GM18858 (cell line): ENCODE results near the gene COL6A1.

Experiments
- ATAC-seq: cut with Tn5 transposase; IDR thresholded peaks from one replicate; pipeline ENCODE4 v1.9.1; 2021; ENCODE audit not compliant: unreplicated experiment

Gene COL6A1

DNA sequence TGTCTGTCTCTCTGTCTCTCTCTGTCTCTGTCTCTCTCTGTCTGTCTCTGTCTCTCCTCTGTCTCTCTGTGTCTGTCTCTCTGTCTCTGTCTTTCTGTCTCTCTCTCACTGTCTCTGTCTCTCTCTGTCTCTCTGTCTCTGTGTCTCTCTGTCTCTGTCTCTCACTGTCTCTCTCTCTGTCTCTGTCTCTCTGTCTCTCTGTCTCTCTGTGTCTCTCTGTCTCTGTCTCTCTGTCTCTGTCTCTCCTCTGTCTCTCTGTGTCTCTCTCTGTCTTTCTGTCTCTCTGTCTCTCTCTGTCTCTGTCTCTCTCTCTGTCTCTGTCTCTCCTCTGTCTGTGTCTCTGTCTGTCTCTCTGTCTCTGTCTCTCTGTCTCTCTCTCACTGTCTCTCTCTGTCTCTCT lies 873 bp upstream of the COL6A1 start:
- ATAC-seq, result no peak

DNA sequence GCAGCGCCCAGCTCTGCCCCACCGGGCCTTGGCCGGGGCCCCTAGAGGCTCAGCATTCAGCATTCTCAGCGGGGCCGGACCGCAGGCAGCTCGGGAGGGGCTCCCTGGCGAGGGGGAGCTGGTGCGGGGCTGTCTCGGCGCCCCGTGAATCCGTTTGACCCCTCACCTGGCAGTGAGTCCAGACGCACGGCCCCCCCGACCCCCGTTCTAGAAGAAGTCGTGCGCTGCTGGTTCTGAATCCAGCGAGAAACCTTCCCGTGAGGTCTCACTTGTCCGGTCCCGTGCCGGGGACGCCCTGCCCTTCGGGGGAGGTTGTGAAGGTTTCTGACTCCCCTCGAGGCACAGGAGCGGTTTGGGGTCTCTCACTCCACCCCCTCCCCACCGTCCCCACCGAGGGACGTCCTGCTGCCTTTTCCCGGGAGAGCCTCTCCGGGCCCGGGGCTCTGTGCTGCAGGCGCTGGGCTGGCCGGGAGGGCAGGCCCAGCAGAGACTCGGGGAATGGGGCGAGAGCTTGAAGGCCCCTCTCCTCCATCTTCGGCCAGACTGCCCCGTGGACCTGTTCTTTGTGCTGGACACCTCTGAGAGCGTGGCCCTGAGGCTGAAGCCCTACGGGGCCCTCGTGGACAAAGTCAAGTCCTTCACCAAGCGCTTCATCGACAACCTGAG lies 655 bp downstream of the COL6A1 start:
- no peak for ATAC-seq

DNA sequence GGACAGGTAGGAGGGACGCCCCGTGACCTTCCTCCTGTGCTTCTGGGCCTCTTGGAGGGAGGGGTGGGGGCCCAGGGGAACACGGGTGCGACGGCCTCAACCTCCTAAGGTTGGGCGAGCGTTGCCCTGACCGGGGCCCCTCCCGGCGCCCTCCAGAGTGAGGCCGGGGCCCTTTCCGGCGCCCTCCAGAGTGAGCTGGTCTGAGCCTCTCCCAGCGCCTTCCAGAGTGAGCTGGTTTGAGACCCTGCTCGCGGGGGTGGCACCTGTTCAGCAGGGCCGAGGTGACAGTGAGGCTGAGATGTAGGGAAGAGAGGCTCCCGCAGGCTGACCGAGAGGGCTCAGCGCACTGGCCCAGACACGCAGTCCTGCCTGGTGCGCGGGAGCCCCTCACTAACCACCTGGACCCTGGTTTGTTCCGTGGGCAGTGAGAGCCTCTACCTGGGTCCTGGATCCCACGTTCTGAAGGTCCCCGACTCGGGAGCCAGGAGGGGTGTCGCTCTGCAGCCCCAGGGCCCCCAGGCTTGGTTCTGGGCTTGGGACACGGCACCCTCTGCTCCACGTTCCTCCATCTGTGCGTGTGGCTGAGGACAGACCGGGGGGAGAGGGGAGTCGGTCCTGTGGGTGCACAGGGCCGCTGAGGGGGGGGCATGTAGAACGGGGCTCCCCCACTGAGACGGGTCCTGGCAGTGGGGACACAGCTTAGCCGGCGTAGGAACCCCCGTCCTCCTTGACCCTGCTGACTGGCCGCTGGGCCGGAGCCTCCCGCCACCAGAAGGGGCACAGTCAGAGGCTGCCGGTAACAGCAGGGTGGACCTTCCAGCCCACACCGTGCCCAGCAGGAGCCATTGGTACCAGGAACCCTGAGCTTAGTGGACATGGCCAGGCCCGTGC lies 1.4 kb downstream of the COL6A1 start:
- ATAC-seq, result no peak

DNA sequence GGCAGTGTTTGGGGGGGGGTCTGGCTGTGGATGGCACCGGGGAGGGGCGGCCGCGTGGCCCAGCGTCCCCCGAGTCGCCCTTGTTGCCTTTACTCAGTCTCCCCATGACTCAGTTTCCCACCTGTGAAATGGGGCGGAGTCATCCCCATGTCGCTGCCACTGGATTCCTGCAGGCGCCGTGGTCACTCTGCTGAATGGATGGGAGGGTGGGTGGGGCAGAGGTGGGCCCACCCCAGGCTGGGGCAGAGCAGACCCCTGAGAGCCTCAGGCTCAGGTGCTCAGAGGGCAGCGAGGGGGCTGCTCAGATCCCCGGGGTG lies 2.0 kb downstream of the COL6A1 start:
- ATAC-seq, result no peak

DNA sequence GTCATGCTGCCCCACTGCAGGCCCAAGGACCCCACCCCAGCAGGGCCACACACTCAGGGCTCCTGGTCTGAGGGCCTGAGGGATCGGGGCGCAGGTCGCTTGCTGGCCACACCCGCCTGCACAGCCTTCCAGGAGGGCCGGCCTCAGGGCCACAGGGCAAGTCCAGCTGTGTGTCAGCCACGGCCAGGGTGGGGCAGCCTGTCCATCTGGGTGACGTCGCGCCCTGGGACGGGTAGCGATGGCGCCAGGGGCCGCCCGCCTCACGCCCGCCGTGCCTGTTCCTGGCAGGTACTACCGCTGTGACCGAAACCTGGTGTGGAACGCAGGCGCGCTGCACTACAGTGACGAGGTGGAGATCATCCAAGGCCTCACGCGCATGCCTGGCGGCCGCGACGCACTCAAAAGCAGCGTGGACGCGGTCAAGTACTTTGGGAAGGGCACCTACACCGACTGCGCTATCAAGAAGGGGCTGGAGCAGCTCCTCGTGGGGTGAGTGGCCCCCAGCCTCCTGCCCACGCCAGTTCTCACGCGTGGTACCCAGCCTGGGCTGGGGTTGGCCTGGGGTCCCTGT lies 2.5 kb downstream of the COL6A1 start:
- no peak for ATAC-seq

DNA sequence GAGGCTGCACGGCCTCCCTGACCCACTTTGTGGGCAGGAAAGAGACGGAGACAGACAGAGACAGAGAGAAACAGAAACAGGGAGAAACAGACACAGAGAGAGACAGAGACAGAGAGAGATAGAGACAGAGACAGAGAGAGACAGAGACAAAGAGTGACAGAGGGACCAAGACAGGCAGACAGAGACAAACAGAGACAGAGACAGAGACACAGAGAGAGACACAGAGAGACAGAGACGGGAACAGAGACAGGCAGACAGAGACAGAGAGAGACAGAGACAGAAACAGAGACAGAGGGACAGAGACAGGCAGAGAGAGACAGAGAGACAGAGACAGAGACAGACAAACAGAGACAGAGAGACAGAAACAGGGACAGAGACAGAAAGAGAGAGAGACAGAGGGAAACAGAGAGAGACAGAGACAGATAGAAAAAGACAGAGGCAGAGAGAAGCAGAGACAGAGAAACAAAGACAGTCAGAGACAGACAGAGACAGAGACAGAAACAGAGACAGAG lies 3.1 kb downstream of the COL6A1 start:
- ATAC-seq, result no peak

DNA sequence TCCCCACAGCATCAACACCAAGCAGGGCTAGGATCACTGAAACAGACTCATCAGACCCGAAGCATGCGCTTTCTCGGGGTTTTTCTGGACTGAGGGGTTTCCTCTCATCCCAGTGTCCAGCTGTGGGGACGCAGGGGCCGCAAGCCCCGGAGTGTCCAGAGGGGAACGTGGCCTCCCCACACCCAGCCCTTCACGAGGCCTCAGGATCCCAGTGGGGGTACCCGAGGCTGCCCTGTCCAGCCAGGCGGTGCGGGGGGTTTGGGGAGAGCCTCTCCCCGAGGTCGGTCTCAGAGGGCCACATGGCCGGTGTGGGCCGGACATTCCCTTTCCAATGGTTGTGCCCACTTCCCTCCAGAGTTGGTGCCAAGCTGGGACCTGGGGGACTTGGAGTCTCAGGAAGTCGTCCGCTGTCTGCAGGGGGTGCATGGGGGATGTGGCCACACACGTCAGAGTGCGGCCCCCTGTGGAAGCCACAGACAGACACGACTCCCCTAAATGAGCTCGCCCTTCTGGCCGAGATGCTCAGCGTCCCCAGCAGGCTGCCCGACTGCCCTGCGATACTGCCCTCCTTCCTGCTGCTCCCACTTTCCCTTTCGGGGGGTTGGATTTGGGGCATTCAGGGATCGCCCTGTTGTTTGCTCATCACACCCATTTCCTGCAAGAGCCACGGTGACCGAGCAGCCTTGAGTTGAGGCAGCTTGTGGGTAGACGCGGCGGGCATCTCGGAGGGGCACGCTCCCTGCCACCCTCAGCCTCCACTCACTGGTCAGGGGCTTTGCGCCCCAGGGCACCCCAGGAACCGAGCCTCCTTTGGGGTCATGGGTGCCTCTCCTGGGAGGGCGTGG lies 4.1 kb downstream of the COL6A1 start:
- no peak for ATAC-seq

DNA sequence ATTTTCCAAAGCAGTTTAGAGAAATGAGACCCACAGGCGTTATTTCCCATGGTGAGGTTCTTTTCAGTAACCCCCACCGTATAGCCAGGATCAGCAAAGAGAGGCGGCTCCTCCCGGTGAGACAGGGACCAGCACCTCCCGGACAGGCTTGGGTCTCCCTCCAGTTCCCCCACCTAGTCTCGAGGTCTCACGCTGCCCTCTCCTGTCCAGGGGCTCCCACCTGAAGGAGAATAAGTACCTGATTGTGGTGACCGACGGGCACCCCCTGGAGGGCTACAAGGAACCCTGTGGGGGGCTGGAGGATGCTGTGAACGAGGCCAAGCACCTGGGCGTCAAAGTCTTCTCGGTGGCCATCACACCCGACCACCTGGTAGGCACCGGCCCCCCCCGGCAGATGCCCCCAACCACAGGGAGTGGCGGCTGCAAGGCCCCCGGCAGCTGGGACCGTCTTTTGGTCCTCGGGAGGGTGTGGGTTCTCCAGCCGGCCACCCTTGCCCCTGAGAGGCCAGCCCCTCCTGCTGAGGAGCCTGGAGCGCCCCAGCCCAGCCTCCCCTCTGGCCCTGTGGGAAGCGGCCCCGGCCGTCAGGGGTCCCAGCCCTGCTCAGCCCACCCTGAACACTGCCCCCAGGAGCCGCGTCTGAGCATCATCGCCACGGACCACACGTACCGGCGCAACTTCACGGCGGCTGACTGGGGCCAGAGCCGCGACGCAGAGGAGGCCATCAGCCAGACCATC lies 4.9 kb downstream of the COL6A1 start:
- no peak for ATAC-seq

DNA sequence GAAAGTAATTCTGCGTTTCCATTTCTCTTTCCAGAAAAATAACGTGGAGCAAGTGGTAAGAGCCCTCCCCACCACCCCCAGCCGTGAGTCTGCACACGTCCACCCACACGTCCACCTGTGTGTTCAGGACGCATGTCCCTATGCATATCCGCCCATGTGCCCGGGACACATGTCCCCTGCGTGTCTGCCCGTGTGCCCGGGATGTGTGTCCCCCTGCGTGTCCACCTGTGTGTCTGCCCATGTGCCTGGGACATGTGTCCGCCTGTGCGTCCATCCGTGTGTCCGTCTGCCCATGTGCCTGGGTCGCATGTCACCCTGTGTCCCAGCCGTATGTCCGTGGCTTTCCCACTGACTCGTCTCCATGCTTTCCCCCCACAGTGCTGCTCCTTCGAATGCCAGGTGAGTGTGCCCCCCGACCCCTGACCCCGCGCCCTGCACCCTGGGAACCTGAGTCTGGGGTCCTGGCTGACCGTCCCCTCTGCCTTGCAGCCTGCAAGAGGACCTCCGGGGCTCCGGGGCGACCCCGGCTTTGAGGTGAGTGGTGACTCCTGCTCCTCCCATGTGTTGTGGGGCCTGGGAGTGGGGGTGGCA lies 5.6 kb downstream of the COL6A1 start:
- ATAC-seq, result no peak

DNA sequence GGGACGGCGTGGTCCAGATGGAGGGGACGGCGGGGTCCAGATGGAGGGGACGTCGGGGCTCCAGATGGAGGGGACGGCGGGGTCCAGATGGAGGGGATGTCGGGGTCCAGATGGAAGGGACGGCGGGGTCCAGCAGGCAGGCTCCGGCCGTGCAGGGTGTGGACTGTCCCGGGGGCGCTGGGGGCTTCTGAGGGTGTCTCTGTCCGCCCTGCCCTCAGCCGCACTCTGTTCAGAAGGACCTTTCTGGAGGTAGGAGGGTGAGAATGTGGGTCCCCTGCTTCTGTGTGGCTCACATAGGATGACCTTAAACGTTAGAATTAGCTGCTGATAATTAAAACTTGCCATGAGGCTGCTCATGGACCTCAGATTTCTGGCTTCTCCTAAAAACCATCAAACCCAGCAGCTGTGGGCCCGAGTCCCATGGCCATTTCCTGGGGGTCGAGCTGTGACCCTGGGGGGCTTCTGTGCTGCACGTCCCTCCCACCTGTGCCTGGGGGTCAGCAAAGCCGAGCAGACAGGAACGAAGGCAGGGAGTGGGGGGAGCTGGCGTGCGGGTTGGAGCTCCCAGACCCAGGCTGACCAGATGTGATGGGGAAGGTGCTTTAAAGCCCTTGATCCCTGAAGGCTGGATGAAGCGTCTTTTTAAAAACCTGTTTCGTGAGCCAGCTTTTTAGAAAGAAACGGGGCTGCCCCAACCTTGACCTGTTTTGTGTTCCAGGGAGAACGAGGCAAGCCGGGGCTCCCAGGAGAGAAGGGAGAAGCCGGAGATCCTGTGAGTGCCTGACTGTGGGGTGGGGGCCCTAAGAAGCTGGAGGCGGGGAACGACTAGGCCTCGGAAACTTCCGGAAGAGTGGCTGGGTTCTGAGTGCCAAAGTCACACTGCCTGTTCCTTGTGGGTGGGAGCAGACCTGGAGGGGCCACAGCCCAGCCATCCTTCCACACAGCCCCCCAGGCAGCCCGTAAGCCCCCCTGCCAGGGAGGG lies 7.1 kb downstream of the COL6A1 start:
- ATAC-seq, result no peak

DNA sequence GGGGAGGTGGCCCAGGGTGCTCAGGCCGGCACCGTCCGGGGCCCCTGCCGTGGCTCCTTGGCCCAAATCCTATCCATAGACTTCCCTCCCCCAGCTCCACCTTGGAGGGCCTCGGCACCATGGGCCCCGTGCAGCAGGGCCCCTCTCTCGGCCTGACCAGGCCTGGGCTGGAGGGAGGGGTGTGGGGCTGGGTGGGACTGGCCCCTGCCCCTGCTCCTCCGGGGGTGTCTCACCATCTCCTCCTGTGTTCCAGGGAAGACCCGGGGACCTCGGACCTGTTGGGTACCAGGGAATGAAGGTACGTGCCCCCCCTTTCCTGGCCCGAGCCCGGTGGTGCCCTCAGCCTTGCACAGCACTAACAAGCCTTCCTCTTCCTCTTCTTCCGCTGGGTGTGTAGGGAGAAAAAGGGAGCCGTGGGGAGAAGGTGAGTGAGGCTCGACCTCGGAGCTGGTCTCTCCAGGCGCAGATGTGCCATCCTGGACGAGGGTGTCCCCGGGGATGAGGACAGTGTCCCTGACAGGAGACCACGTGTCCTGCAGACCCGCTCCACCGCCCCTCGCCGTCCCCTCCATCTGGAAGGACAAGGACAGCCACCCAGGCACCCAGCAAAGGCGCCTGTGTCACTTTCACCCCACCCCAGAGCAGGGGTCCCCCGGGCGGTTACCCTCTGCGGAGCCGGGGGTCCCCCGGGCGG lies 7.9 kb downstream of the COL6A1 start:
- no peak for ATAC-seq

DNA sequence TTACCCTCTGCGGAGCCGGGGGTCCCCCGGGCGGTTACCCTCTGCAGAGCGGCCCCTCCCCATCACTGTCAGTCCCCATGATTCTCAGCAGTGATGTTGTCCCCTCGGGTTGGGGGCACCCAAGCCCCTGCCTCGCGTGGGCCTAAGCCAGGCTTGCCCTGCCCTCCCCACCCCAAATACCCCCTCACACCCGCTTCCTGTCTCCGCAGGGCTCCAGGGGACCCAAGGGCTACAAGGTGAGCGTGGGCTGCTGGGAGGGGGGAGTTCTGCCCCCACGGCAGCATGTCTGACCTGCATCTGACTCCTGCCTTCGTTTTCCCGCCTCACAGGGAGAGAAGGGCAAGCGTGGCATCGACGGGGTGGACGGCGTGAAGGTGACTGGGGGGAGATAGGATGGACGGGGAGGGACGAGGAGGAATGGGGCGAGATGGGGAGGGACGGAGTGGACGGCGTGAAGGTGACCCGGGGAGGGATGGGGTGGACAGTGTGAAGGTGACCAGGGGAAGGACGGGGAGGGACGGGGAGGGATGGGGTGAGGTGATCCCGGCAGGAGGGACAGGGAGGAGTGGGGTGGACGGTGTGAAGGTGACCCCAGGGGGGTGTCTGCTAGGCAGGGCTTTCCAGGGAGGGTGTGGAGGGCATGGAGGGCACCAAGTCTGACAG lies 8.6 kb downstream of the COL6A1 start:
- no peak for ATAC-seq

DNA sequence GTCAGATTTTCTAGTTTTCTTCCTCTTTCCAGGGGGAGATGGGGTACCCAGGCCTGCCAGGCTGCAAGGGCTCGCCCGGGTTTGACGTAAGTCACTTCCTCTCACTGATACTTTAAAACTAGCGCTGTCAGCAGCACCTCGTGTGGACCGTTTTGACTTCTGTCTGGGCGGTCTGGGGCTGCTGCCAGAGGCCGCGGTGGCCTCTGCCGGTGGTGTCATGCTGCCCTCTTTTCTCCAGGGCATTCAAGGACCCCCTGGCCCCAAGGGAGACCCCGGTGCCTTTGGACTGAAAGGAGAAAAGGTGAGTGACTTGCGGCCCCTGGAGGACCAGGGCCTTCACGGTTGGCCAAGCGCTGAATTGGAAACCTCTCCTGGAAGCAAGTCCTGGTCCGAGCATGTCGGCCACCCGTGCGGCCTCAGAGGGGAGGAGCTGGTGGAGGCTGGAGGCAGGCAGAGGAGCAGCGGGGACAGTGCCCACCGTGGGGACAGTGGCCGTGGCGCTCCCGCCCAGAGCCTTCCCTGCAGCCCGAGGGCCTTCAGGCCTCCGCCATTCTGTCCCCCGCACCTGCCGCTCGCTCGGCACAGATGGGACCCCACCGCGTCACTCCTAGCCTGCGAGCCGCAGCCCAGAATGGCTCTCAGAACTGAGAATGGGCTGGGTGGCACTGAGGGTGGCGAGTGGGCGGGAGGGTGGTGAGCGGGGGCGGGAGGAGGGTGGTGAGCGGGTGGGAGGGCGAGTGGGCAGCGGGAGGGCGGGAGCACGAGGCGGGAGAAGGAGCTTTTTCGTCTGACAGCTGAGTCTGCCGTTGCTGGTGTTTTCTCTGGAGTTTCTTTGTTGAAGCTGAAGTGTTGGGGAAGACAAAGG lies 9.4 kb downstream of the COL6A1 start:
- no peak for ATAC-seq

DNA sequence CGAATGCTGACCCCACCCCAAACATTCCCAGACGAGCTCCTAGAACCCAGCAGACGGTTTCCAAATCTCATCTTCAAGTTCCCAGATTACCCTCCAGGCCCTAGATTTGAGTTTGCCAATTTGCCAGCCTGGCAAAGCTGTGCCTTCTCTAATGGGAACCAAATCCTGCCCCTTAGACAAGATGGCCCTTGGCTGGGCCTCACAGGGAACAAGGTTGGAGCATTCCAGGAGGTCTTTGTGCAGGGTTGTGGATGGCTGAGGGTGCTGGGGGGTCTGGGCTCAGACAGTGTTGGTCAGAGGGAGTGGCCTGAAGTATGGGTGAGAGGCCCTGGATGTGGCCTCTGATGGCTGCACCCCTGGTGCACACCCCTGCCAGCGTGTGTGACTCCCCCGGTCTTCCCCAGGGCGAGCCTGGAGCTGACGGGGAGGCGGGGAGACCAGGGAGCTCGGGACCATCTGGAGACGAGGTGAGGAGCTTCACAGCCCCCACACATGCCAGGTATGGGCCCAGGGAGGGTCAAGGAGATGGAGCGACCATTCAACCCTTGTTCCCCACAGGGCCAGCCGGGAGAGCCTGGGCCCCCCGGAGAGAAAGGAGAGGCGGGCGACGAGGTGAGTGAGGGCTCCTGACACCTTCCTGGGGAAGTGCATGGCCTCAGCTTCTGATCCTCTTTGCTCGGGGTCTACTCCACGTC lies 10.2 kb downstream of the COL6A1 start:
- ATAC-seq, result no peak

DNA sequence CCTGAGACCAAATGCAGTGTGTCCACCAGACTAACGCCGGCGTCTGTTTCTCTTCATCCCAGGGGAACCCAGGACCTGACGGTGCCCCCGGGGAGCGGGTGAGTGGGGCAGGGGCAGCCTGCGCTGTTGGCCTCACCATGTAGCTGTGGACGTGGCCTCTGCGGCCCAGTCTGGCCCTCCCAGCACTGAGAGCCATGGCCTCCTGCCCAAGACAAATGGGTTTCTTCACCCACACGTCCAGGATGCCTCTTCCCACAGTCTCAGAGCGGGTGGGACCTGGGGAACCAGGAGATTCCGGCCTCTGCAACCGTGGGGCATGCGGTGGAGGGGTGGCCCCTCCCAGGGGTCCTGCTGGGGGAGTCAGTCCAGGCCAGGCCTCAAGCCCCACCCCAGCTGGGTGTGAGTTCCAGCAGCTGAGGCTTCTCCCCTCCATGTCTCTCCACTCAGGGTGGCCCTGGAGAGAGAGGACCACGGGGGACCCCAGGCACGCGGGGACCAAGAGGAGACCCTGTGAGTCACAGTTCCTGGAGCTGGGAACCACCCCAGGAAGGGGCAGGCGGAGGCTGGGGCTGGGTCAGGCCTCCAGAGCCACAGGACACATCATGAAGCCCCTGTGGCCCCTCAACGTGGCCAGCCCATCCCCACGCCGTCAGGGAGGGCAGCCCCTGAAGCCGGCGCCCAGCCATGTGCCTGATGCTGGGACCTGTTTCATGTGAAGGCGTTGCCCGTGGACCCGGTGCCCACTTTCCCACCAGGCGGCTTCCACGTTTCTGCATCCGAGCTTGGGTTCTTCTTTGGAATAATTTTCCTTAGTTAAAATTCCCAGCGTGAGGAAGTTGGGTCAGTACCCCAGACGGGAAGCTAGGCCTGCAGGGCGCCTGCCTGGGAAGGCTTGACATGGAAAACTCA lies 11.0 kb downstream of the COL6A1 start:
- ATAC-seq, result no peak
